Body of pancreas (tissue), 4 donors: ENCODE data around the gene LRP2.

Experiments used
- CTCF ChIP-seq, 7 experiments: fragments of 450-650 bp in 4 of 7; fragments of 200-600 bp in 3 of 7; sonication (generic) in 3 of 7; IDR thresholded peaks; one replicate each; pipeline ENCODE4 v1.5.1; 2016 to 2019; ENCODE audit warnings: antibody characterized with exemption in 7 of 7
- POLR2A ChIP-seq, 3 donors: fragments of 450-650 bp; IDR thresholded peaks; one replicate each; pipeline ENCODE4 v1.6.1; 2016; ENCODE audit warnings: antibody characterized with exemption in 3 of 3, mild to moderate bottlenecking in 2 of 3

GRCh38 chr2:169222665-169223064 lies 139.7 kb downstream of the LRP2 start:
- no peak for TF ChIP-seq CTCF (IDR thresholded peaks at IDR 0.05)
- no peak for TF ChIP-seq POLR2A (IDR thresholded peaks at IDR 0.05)
